ENCODE measurements around the gene HTR3B.
"Not testable (repeated sequence)": the region's sequence is repeated elsewhere in the genome, so short reads cannot be mapped to it uniquely, and the experiment has no call there.

HTR3B gene

GRCh38 chr11:113885897-113886296 is 18.7 kb upstream of the HTR3B start:
- no peak for DNase-seq

GRCh38 chr11:113888848-113889247 is 15.7 kb upstream of the HTR3B start:
- DNase-seq = no peak

- no peak for DNase-seq
Observed at GRCh38 chr11:113894421-113894996, 10.1 kb upstream of the HTR3B start.

- DNase-seq = no peak
Observed at GRCh38 chr11:113895367-113896155, 9.0 kb upstream of the HTR3B start.

GRCh38 chr11:113896156-113896879 is 8.3 kb upstream of the HTR3B start:
- peak; percentile 42 for DNase-seq

GRCh38 chr11:113901141-113901540 is 3.5 kb upstream of the HTR3B start:
- DNase-seq = no peak

GRCh38 chr11:113906038-113906437 is 1.4 kb downstream of the HTR3B start:
- no peak for DNase-seq

GRCh38 chr11:113906516-113906915 is 1.9 kb downstream of the HTR3B start:
- DNase-seq = no peak

- DNase-seq = no peak
Observed at GRCh38 chr11:113907152-113907551, 2.6 kb downstream of the HTR3B start.

- no peak for DNase-seq
Observed at GRCh38 chr11:113907681-113908080, 3.1 kb downstream of the HTR3B start.

- DNase-seq = no peak
Observed at GRCh38 chr11:113908098-113908497, 3.5 kb downstream of the HTR3B start.

GRCh38 chr11:113911491-113911890 is 6.9 kb downstream of the HTR3B start:
- DNase-seq = not testable (repeated sequence)

- no peak for DNase-seq
Observed at GRCh38 chr11:113923572-113923971, 19.0 kb downstream of the HTR3B start.

GRCh38 chr11:113926273-113927197 is 21.9 kb downstream of the HTR3B start:
- no peak for DNase-seq

GRCh38 chr11:113928311-113928710 is 23.7 kb downstream of the HTR3B start:
- no peak for DNase-seq

- DNase-seq = no peak
Observed at GRCh38 chr11:113932788-113933187, 28.2 kb downstream of the HTR3B start.

GRCh38 chr11:113934193-113934592 is 29.6 kb downstream of the HTR3B start:
- DNase-seq = not testable (repeated sequence)

GRCh38 chr11:113934761-113935160 is 30.2 kb downstream of the HTR3B start:
- DNase-seq = no peak

- DNase-seq = no peak
Observed at GRCh38 chr11:113935858-113936257, 31.3 kb downstream of the HTR3B start.

GRCh38 chr11:113937918-113938317 is 33.3 kb downstream of the HTR3B start:
- no peak for DNase-seq

- no peak for DNase-seq
Observed at GRCh38 chr11:113942256-113942655, 37.7 kb downstream of the HTR3B start.

GRCh38 chr11:113946162-113946561 is 41.6 kb downstream of the HTR3B start:
- not testable (repeated sequence) for DNase-seq

GRCh38 chr11:113947994-113948393 is 43.4 kb downstream of the HTR3B start:
- no peak for DNase-seq
